SH-SY5Y (cell line): ENCODE data around the gene LDLRAD2.

Experiments
- GATA2 ChIP-seq: IDR thresholded peaks from 2 replicates; pipeline ENCODE4 v1.6.1; 2011; ENCODE audit warnings: mild to moderate bottlenecking, low read depth, low read length
- GATA3 ChIP-seq: IDR thresholded peaks from 2 replicates; pipeline ENCODE4 v1.6.1; 2011; ENCODE audit warnings: low read depth, mild to moderate bottlenecking, low read length, moderate library complexity

DNA sequence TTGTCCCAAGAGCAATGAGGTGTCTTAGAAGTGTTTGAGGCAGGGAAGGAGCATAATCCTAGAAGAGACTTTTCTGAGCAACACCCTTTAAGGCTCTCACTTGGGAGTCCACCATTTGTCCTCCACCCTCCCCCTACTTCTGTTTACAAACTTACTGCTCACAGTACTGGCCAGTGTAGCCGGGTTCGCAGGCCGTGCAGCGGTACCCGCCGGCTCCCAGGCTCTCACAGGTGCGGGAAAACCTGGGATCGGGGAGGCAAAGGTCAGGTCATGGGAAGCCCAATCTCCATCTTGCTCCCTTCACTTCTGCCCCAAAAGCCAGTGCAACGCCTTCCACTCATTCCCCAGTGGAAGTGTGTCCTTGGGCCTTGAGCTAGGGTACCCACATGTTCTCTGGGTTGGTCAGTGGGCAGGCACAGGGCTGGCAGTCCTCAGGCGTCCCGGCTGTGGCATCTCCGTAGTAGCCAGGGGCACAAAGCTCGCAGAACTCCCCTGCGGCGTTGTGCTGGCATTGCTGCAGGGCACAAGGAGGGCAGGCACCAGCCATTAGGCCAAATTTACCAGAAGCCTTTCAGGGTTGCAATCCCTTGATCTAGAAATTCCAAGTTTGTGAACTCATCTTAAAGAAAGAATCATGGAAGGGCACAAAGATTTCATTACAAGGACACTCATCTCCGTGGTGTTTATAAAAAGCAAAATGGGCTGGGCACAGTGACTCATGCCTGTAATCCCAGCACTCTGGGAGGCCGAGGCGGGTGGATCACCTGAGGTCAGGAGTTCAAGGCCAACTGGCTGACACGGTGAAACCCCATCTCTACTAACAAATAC lies 49.8 kb downstream of the LDLRAD2 start:
- TF ChIP-seq GATA3: no peak
- no peak for TF ChIP-seq GATA2
